ENCODE measurements around the gene TM2D1.
"Not testable (repeated sequence)": the region's sequence is repeated elsewhere in the genome, so short reads cannot be mapped to it uniquely, and the experiment has no call there.

The TM2D1 gene

DNA sequence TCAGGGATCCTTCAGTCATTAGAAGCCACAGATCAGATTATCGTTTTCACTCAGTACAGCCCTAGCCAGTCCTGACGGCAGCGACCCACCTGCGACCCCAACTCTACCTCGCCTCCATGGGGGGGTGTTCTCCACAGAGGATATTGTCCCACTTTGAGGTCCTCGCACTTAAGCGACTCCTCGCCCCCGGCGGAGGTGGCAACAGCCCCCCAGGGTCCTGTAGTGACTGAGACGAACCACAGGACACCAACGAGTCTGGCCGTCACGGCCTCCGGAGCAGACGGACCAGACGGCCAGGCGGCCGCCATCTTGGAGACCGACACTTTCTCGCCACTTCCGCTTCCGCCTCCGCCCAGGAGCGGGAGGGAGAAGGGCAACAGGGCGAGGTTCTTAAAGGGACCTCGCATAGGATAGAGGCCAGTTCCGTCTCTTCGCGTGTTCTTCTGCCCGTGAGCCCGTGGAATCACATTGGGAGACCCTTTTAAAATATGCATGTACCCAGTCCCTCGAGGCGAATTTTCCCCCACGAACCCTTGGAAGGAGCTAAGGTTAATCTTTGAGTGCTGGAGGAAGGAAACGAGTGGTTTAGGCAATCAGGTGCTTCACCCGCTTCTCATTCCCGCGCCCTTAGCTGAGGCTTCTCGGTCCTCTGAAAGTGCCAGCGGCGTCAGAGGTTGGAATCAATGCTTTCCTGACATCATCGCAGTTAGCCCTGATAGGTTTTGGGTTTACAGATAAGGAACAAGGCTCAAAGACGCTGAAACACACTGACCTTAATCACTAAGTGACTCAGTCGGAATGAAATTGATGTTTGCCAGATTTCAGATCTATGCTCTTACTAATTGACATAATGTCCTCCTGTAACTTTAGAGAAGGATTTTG is at the start of gene TM2D1:
Gene TM2D1, minus strand, starts transcription at position 329 of the 882 bp plus-strand sequence. Its CDS starts 21 bp downstream, at position 308.
- DNase-seq (ENCODE audit: low read depth), result peak; percentile 78

DNA sequence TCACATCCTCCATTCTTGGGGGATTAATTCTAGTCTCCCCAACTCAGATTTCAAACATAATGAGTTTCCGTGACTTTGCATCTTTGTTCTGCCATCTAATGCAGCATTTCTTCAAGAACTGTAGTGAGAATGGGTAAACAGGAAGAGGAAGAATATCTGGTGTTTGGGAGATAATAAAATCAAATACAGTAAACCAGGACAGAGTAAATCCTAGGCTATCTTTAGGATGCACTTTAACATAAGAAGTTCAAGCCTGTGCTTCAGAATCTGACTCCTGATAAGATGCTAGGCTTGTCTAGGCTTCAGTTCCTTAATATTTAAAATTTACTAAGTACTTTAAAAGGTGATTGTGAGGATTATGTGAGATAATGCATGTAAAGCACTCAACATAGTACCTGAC is 45.2 kb upstream of the TM2D1 start:
- no peak for DNase-seq (ENCODE audit: low read depth)

DNA sequence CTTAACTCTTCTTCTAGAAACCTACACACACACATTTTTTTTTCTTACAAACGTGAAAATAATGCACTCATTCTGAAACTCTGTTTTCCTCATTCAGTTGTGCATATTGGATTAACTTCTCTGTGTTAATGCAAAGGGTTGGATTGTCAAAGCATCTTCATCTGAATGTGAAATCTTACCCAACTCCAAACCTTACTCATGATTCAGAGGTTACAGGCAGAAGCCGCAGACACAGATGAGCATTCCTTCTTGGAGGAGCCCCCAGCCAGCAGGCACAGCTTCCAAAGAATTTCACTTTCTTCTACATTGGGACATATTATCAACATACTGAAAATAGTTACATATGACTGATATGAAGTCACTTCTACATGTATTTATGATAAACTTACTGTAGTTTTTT is 33.0 kb upstream of the TM2D1 start:
- no peak for DNase-seq (ENCODE audit: low read depth)

DNA sequence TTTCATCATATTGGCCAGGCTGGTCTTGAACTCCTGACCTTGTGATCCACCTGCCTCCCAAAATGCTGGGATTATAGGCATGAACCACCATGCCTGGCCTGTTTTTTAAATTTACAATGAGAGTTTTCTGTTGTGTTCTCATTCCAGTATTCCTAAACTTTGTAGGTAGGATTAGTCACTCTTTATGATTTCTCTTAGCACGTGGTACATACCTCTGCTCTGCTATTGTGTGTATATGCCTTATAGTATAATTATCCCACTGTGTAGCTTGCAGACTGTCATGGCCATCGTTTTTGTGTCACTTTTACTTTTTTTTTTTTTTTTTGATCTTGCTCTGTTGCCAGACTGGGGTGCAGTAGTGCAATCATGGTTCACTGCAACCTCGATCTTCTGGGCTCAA is 31.8 kb upstream of the TM2D1 start:
- DNase-seq (ENCODE audit: low read depth), result no peak

DNA sequence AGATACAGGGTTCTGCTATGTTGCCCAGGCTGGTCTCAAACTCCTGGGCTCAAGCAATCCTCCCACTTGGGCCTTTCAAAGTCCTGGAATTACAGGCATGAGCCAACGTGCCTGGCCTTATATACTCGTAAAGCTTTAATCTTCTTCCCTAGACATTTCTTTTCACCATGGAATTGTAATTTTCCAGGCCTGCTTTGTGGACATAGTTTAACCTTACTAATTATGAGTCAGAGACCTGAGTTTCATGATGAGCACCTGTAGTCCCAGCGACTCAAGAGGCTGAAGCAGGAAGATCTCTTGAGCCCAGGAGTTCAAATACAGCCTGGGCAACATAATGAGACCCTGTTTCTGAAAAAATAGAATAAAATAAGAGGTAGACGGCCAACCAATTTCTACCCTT is 29.6 kb upstream of the TM2D1 start:
- DNase-seq (ENCODE audit: low read depth), result no peak

DNA sequence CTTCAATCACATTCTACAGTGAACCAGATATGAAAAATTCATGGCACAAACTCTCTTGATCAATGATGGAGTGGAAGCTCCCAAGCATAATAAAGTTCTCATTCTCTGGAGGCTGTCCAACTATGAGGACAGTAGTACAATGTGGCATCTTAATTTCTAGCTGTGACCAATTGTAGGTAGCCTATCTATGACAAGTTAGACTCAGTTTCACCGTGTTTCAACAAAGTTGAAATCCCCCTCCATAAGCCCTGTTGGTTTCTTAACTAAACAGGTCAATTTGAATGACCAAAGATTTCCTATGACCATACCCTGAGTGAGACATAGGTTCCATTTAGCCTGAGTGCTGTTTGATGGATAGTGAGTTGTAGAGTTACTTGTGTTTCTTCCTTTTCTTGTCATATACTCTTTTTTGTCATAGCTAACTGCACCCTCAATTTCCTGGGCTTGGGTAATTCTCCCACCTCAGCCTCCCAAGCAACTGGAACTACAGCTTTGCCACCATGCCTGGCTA is 29.1 kb upstream of the TM2D1 start:
- DNase-seq (ENCODE audit: low read depth), result no peak

DNA sequence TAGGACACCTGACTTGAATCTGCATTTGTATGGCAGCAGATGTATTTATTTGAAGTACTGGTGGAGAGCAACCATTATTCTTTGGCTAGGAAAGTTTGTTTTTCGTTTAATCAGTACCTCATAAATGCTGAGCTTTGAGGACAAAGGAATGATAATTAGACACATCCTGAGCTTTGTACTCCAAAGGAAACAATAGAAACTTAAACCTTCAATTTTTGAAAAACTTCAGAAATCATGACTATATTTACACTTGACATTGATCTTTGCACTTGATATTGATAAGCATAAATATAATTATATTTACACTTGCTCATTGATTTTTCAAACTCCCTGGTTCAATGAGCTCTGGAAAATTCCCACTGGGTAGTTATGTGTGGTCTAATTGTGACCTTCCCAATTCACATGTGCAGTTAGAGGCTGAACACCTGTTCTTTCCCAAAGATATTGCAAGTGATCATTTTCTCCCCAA is 28.0 kb upstream of the TM2D1 start:
- no peak for DNase-seq (ENCODE audit: low read depth)

DNA sequence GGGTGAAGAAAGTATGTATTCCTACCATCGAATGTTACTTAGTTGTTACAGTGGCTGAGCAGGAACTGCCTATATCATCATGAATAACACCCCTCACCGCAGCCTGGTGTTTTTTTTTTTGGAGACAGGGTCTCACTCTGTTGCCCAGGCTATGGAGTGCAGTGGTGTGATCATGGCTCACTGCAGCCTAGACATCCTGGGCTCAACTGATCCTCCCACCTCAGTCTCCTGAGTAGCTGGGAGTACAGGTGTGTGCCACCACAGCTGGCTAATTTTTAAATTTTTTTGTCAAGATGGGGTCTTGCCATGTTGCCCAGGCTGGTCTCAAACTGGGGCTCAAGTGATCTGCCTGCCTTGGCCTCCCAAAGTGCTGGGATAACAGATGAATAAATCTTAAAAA is 24.6 kb upstream of the TM2D1 start:
- DNase-seq (ENCODE audit: low read depth), result no peak

DNA sequence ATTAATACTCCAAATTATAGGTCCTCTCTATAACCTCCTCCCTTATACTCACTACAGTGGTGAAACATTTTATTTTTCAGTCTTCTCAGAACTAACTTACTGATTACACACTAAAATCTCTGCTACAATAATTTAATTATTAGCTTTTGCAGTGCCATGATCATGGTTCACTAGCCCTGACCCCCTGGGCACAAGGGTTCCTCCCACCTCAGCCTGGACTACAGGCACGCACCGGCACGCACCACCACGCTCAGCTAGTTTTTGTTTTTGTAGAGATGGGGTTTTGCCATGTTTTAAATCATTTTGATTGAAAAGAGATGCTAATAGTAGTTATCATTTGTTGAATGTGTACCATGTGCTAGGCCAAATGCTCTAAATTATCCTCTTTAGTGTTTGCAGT is 23.6 kb upstream of the TM2D1 start:
- no peak for DNase-seq (ENCODE audit: low read depth)

DNA sequence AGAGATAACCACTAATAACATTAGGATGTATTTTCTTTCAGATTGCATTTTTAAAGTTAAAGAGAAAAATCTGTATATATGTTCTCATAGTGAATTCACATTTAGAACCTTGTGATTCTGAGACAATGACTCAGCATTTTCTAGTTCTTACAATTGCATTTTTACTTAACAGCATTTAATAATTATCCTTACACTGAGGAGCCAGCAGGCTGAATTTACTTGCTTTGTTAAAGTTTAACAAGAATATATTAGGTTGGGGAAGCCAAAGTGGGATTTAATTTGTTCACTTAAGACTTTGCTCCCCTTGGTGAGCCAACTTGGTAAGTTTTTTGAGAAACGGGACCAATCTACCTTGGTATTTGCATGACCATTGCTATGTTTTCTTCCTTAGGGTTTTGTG is 21.9 kb upstream of the TM2D1 start:
- no peak for DNase-seq (ENCODE audit: low read depth)

DNA sequence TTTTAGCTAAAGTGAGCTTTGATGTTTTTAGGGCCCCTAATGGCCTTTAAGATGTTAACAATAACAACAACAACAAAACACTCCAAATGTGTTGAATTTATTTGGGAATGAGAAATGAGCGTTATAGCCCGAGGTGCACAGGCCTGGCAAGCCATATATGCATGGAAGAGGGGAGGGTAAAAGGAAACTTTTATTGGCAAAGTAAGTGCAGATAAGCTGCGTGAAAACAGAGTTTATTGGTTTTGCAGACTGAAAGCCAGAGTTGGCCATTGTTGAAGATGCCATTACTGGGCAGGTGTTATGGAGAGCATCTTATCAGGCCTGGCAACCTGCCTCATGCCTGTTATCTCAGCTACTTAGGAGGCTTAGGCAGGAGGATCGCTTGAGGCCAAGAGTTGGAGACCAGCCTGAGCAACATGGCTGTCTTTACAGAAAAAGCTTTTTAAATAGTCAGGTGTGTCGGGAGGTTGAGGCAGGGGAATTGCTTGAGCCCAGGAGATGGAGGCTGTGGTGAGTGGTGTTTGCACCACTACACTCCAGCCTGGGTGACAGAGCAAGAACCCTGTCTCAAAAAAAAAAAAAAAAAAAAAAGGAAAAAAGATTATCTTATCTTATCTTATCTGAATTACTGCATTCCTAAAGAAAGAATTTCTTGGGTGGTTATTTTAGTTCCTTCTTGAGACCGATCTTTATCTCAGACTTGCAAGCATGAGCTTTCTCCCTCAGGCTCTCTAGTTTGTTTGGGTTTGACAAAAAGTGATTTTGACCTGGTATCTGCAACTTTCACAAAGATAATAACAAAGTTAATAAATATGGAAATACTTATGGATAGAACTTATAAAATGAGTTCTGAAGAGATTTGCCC is 19.0 kb upstream of the TM2D1 start:
- no peak for DNase-seq (ENCODE audit: low read depth)

DNA sequence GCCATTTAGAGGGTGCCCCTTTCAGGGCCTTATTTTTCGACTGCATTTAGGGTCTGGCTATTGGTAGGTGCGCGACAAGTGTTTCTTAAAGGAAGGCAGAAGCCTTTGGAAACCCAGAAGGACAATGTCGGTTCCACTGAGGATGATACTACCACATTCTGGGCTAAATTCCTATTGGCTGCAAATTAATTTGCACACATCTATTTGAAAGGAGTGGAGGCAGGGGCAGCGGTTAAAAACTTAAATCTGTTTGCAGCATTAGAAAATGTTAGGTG is 18.4 kb upstream of the TM2D1 start:
- DNase-seq (ENCODE audit: low read depth), result no peak

DNA sequence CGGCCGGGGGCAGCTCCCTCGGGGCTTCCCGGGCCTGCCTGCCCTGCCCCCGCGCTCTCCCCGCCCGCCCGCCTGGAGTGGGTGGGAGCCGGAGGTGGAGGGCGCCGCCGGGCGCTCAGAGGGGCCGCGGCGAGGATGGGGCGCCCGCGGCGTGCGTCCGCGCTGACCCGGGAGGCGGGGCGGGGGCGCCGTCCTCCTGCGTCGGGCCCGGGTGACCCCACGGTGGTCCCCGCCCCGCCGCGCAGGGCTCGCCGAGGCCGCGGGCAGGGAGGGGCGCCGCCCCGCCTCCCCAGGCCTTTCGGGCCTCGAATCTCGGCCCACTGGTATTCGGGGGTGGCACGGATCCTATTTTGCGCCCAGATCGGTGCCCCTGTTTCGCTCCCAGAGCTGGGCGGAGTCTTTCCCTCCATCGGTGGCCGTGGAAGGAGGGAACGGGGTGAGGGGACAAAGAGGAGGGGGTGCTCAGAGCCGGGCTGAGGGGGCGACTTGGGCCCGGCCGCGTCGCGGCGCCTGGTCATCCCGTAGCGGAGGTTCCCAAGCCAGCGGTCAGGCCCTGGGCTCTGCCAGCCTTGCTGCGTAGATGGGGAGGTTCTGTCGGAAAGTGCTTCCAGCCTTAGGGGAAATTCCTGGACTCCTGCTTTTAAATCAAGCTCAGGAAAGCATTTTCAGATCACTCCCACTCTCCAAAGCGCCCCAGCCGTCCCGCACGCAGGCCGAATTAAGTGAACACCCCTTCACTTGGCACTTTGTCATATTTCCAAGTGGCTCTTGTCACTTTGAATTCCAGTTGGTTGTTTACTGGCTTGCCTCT is 17.9 kb upstream of the TM2D1 start:
- no peak for DNase-seq (ENCODE audit: low read depth)

DNA sequence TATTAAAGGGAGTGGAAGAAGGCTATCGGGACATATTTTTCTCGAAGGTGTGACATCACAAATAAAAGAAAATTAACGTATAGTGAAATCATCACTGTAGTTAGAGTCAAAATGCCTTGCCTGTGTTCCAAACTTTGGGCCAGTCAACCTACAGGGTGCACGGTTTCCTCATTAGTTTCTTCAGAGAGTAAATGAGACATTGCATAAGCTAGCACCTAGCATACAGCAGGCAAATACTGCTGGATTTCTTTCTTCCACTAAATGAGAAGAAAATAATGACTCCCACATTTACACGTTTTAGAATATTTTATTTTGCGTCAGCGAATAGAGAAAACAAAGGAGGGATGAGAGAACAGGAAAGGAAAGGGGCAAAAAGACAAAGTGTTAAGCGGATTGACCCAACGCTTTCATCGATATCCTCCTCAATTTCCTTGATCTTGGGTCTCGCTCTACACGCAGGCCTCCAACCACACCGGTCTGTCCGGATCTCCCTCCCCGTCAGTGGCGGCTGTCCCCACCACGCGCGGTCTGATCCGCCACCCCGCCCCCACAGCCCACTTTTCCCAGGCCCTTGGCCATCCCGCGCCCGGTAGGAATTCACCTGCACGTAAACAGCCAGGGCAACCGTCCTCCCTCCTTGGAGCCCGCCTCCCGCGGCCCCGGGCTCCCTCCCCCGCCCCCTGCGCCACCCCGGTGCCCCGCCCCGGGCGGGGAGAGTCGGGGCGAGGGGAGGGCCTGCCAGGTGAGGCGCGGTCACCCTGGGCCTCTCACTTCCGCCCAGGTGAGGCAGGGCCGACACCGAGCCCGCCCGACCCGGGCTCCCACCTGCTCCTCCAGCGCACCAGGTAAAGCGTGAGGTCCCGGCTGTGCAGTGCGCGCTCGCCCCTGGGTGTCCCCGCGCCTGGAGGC is 17.0 kb upstream of the TM2D1 start, which contains the start of gene PATJ:
Gene PATJ, plus strand, starts transcription at position 770 of the 909 bp plus-strand sequence. CDS start 20,413 bp downstream, outside the sequence.
- no peak for DNase-seq (ENCODE audit: low read depth)

DNA sequence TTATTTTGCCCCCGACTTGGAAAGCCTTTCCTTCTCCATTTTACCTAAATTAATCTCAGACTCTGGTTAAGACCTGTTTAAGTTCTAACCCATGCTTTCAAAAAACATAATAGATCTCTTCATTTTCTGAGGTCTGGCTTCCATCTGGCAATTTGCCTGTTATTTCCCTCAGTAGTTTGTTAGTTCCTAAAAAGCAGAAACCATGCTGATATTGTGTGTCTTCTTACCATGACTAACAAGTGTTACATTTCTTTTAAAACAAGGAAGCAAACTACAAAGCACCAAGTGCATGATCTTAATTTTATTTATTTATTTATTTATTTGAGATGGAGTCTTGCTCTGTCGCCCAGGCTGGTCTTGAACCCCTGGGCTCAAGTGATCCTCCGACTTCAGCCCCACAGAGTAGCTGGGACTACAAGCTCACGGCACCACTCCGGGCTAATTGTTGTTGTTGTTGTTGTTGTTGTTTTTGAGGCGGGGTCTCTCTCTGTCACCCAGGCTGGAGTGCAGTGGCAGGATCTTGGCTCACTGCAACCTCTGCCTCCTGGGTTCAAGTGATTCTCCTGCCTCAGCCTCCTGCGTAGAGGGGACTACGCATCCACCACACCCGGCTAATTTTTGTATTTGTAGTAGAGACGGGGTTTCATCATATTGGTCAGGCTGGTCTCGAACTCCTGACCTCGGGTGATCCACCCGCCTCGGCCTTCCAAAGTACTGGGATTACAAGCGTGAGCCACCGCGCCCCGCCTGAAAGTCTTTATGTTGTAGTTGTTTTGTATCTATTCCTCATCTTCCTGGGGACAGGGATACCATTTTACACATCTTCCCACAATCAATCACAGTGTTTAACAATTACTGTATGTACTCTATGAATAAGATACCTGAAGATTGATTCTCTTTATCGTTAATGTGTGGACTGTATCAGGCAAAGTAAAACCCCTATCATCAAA is 16.1 kb upstream of the TM2D1 start:
- no peak for DNase-seq (ENCODE audit: low read depth)

DNA sequence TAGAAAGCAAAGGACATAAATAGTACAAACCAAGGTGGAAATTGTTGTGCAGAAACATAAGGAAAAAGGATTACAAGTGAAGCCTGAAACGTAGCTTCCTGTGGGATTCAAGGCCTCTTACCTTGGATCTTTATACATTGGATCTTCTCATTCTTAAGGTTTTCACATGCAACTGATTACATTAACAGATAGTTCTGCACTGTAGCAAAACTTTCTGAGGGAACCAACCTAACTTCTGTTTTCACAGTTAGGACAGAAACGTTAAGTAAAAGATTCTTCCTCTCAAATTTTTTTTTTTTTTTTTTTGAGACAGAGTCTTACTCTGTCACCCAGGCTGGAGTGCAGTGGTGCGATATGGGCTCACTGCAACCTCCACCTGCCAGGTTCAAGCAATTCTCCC is 7.8 kb upstream of the TM2D1 start:
- DNase-seq (ENCODE audit: low read depth), result no peak

DNA sequence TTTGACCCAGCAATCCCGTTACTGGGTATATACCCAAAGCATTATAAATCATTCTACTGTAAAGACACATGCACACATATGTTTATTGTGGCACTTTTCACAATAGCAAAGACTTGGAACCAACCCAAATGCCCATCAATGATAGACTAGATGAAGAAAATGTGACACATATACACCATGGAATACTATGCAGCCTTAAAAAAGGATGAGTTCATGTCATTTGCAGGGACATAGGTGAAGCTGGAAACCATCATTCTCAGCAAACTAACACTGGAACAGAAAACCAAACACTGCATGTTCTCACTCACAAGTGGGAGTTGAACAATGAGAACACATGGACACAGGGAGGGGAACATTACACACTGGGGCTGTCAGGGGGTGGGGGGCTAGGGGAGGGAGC is 5.7 kb upstream of the TM2D1 start:
- DNase-seq (ENCODE audit: low read depth), result not testable (repeated sequence)

DNA sequence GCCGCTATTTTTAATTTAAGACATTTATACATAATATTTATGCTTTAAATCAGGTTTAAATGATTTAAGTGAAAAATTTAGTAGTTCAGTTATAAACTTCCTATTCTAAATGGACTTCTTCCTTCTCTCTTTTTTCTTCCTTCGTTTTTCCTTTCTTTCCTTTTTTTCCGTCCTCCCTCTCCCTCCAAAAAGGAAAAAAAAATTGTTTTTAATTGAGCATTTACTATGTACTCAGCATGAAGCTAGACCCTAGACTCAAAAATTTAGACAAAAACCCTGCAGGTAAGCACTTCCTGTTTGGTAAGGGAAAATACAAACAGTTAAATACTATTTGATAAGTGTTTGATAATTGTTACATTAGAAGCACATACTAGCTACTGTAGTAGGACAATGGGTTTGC is 2.6 kb upstream of the TM2D1 start:
- no peak for DNase-seq (ENCODE audit: low read depth)

DNA sequence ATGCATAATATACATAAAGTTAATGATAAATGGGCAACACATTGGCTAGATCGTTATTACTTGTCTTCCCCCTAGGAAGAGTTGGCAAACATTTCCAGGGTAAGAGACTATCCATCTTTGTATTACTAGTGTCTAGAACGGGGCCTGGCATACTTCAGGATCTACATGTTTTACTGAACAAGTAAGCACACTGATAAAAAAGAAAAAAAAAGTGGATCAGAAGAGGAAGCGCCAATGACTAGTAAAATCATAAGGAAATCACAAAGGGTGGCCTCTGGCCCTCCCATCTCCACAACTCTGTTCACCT is 482 bp downstream of the TM2D1 start:
- no peak for DNase-seq (ENCODE audit: low read depth)

Data from CMK (cell line).